ENCODE results near the gene POLK. TPM values are rescaled to one million over a fixed set of nuclear protein-coding genes. Genes with fewer than 3 reads are reported as not detected.
A peak's percentile ranks its signal among the peaks of the same experiment; 100 is the strongest.

The POLK gene
- total RNA-seq, 1 donor from 2014 or later: 38.2 TPM

DNA sequence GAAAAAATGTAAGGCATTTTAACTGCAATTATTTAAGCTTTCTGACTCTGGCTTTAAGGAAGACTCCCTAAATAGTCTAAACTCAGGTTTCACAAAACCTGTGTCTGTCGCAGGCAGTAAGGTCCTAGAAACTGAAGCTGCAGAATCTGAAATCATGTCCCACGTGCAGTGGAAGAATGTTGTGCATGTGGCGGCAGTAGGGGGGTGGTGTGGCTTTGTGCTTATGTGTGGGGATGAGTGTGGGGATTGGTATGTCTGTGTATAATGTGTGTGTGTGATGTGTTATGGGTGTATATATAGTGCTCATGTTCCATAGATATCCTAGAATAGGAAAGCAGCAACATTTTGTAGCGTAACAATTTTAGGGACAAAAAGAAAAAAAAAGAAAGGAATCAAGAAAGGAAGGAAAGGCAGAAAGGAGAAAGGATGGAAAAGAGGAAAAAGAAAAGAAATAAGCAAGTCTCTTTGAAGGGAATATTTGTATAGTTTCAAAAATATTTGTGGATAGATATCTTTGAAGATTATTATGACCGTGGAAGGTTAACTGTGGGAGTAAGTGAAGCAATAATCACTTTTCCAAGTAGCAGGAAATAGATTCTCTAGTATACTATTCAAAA, 106.2 kb downstream of the POLK start:
- peaks cover 3% of the 10 kb centered on the region for H3K4me1 ChIP-seq
- H3K9me3 ChIP-seq: no peaks in the 10 kb centered on the region
- peak overlapping the region; percentile 7 for H3K27ac ChIP-seq
- H3K4me3 ChIP-seq: no peak overlapping the region
- H3K27me3 ChIP-seq: no peaks in the 10 kb centered on the region
- H3K36me3 ChIP-seq: no peaks in the 10 kb centered on the region
- TF ChIP-seq, protein P1, sequence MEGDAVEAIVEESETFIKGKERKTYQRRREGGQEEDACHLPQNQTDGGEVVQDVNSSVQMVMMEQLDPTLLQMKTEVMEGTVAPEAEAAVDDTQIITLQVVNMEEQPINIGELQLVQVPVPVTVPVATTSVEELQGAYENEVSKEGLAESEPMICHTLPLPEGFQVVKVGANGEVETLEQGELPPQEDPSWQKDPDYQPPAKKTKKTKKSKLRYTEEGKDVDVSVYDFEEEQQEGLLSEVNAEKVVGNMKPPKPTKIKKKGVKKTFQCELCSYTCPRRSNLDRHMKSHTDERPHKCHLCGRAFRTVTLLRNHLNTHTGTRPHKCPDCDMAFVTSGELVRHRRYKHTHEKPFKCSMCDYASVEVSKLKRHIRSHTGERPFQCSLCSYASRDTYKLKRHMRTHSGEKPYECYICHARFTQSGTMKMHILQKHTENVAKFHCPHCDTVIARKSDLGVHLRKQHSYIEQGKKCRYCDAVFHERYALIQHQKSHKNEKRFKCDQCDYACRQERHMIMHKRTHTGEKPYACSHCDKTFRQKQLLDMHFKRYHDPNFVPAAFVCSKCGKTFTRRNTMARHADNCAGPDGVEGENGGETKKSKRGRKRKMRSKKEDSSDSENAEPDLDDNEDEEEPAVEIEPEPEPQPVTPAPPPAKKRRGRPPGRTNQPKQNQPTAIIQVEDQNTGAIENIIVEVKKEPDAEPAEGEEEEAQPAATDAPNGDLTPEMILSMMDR (IDR thresholded peaks at IDR 0.05): no peak
- intact Hi-C loops (cut with DNase I): no loop called here
- ATAC-seq: peak; percentile 11
- DNase-seq: no peak

DNA sequence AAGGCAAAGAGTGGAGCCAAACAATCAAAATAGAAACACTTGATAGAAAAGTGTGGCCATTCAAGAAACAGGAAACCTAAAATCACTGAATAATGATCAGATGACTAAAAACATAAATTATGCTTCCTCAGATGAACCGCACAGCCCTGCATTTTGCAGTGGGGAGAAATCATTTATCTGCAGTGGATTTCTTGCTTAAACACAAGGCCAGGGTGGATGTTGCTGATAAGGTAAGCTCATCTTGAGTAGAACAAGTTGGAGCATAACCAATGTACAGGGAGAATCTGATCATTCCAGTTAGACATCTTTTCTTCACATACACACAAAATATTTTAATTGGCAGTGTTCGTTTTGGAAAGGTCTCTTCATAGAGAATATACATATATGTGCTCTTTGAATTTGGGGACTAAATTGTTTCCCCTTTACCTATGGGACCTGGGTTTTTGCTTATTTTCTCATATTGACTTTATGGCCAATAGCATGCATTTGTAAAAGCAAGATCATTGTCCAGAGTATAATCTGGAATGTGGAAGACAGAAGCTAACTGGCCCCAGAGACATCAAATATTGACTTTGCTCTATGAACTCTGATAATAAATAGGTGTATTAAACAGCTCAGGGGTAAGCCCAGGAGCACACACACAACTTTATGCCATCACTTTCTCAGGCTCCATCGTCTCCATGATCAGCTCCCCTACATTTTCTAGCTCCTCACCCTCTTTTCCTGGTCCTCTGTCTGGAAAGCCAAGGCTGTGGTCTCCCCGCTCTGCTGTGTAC, 108.7 kb downstream of the POLK start:
- H3K4me1 ChIP-seq: peaks cover 3% of the 10 kb centered on the region

DNA sequence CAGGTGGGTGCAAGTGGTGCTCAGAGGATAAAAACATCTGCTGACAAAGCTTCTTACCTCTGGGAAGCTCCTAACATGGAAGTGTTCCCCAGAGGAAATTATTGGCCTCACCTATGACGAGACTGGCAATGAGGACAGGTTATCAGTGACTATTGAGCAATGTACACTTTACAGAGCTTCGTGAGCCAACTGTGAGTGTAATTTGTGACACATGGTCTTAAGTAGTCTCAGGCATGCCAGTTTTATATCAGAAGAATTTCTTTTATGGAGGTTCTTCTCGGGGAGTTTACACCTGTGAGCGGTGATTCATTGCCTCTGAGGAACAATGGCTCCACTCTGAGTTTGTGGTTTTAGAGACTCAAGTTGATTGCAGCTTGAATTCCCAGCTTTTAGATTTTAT, 110.9 kb downstream of the POLK start:
- intact Hi-C loops (cut with DNase I): no loop called here
- ATAC-seq (peak; percentile 85), DNase-seq (no peak)
- TF ChIP-seq, protein P1 (IDR thresholded peaks at IDR 0.05): no peak
- Histone ChIP-seq H3K36me3 (no peaks in the 10 kb centered on the region), H3K27me3 (no peaks in the 10 kb centered on the region), H3K4me1 (no peaks in the 10 kb centered on the region), H3K4me3 (no peak overlapping the region), H3K9me3 (no peaks in the 10 kb centered on the region), H3K27ac (peak overlapping the region; percentile 20)

More for the DNA sequence above, 108.7 kb downstream of the POLK start:
- Histone ChIP-seq H3K9me3 (no peaks in the 10 kb centered on the region), H3K36me3 (no peaks in the 10 kb centered on the region), H3K27ac (no peak overlapping the region), H3K4me3 (no peak overlapping the region), H3K27me3 (no peaks in the 10 kb centered on the region)
- DNase-seq (no peak), ATAC-seq (no peak)
- TF ChIP-seq, protein P1 (IDR thresholded peaks at IDR 0.05): no peak
- intact Hi-C loops (cut with DNase I): no loop called here

DNA sequence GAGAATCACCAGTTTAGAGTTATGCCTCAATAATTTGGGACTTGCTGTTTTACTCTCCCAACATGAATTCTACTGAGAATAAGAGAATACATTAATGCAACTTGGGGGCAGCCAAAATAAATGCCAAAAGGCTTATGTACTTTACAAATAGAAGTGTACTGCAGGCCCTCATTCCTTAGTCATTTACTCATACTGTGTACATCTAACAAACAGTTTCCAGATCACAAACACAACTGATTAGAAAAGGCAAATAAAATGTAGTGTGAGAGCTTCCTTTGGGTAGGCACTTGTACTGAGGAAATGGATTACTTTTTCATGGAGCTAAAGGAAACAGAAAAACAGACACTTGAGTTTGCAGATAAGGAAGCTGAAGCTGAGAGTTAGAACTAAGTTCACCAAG, 112.2 kb downstream of the POLK start:
- Histone ChIP-seq H3K4me1 (no peaks in the 10 kb centered on the region), H3K36me3 (no peaks in the 10 kb centered on the region), H3K4me3 (no peak overlapping the region), H3K27ac (no peak overlapping the region), H3K9me3 (no peaks in the 10 kb centered on the region), H3K27me3 (no peaks in the 10 kb centered on the region)
- DNase-seq (no peak), ATAC-seq (peak; percentile 67)
- TF ChIP-seq, protein P1 (IDR thresholded peaks at IDR 0.05): no peak
- intact Hi-C loops (cut with DNase I): no loop called here

GRCh38 chr5:75626959-75627358, 115.3 kb downstream of the POLK start:
- intact Hi-C loops (cut with DNase I): no loop called here
- Histone ChIP-seq H3K27me3 (no peaks in the 10 kb centered on the region), H3K4me3 (no peak overlapping the region), H3K4me1 (no peaks in the 10 kb centered on the region), H3K27ac (no peak overlapping the region), H3K9me3 (no peaks in the 10 kb centered on the region), H3K36me3 (no peaks in the 10 kb centered on the region)
- ATAC-seq: no peak
- no peak for DNase-seq
- TF ChIP-seq, protein P1 (IDR thresholded peaks at IDR 0.05): no peak

Data from upper lobe of right lung (tissue), 1 donor.